A549 (cell line): ENCODE data around the gene PPP4R3A.

ENCODE experiments used
- CHD2 ChIP-seq: fragments of 150-350 bp; IDR thresholded peaks from 2 replicates; pipeline ENCODE4 v1.6.1; 2014; ENCODE audit warnings: low read length; ENCODE audit not compliant: partially characterized antibody
- EHMT2 ChIP-seq: fragments of 200-600 bp; sonication (generic); IDR thresholded peaks from 2 replicates; pipeline ENCODE4 v1.6.1; 2016; ENCODE audit warnings: antibody characterized with exemption, low read depth, mild to moderate bottlenecking, moderate library complexity
- EP300 ChIP-seq, 2 experiments: fragments of >200 bp; sonication (Bioruptor Twin); formaldehyde crosslinking; IDR thresholded peaks; 2 replicates in 1 of 2; 3 replicates in 1 of 2; pipeline ENCODE4 v1.6.1; 2016 to 2017
- FOSL2 ChIP-seq, 2 experiments: fragments of 450-650 bp in 1 of 2; fragments of >200 bp in 1 of 2; sonication (Bioruptor Twin) in 1 of 2; formaldehyde crosslinking; IDR thresholded peaks; 2 replicates each; pipeline versions ENCODE4 v1.5.0 to v1.6.1; 2016 to 2020; ENCODE audit warnings: mild to moderate bottlenecking in 1 of 2, moderate library complexity in 1 of 2
- MAZ ChIP-seq: fragments of 150-350 bp; IDR thresholded peaks from 2 replicates; pipeline ENCODE4 v1.6.1; 2014; ENCODE audit warnings: antibody characterized with exemption, low read depth, low read length, borderline replicate concordance
- SREBF2 ChIP-seq: fragments of 450-650 bp; IDR thresholded peaks from 2 replicates; pipeline ENCODE4 v1.6.1; 2014; ENCODE audit warnings: mild to moderate bottlenecking, moderate library complexity
- TF ChIP-seq, protein P1 (sequence below): IDR thresholded peaks from 2 replicates; pipeline ENCODE4 v1.6.1; 2012
- TF ChIP-seq, protein P2 (sequence below): fragments of >200 bp; sonication (Bioruptor Twin); formaldehyde crosslinking; IDR thresholded peaks from 3 replicates; pipeline ENCODE4 v1.5.1; 2016

DNA sequence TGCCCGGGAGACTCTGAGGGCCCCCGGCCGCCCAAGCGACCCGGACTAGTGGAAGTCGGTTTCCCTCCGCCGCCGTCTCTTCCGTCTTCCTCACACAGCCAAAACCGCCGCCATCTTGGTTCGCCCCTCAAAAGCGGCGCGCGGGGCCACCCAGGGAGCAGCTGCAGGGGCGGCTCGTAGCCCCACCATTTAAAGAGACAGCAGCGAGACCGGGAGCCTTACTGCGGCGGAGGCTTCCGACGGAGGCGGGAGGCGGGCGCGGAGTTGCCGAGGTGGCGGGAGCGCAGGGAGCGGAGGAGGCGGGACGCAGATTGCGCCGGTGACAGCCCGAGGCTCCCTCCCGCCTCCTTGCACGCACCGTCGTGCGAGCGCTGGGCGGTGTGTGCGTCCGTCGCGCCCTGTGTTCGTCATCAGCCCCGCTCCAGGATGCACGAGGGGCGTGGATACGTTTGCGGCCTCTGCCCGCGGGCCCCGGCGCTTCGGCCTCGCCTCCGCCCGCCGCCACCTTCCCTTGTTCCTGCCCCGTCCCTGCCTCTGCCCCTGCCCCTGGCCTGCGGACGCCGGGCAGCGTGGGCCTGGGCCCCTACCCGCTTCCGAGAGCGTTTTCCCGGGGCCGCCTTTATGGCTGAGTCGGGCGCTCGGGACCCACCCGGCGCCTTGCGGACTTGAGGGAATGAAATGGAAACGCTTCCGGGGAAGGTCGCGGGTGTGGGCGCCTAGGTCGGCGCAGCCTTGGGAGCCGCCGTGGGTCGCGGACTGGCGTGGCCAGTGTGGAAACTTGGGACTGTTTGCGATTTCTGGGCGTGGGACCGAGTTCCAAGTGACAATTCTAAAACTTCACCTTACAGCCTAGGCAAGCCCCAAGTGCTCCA lies at the start of gene PPP4R3A:
- TF ChIP-seq, protein P1, sequence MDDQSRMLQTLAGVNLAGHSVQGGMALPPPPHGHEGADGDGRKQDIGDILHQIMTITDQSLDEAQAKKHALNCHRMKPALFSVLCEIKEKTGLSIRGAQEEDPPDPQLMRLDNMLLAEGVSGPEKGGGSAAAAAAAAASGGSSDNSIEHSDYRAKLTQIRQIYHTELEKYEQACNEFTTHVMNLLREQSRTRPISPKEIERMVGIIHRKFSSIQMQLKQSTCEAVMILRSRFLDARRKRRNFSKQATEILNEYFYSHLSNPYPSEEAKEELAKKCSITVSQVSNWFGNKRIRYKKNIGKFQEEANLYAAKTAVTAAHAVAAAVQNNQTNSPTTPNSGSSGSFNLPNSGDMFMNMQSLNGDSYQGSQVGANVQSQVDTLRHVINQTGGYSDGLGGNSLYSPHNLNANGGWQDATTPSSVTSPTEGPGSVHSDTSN: peak; percentile 44
- TF ChIP-seq FOSL2 (IDR thresholded peaks at IDR 0.05): no peak
- no peak for TF ChIP-seq FOSL2 (CRISPR knock-in tag; IDR thresholded peaks at IDR 0.05)
- no peak for TF ChIP-seq MAZ
- TF ChIP-seq EP300 (IDR thresholded peaks at IDR 0.05): no peak
- TF ChIP-seq, protein P2, sequence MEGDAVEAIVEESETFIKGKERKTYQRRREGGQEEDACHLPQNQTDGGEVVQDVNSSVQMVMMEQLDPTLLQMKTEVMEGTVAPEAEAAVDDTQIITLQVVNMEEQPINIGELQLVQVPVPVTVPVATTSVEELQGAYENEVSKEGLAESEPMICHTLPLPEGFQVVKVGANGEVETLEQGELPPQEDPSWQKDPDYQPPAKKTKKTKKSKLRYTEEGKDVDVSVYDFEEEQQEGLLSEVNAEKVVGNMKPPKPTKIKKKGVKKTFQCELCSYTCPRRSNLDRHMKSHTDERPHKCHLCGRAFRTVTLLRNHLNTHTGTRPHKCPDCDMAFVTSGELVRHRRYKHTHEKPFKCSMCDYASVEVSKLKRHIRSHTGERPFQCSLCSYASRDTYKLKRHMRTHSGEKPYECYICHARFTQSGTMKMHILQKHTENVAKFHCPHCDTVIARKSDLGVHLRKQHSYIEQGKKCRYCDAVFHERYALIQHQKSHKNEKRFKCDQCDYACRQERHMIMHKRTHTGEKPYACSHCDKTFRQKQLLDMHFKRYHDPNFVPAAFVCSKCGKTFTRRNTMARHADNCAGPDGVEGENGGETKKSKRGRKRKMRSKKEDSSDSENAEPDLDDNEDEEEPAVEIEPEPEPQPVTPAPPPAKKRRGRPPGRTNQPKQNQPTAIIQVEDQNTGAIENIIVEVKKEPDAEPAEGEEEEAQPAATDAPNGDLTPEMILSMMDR: no peak
- TF ChIP-seq CHD2: no peak
- TF ChIP-seq SREBF2: no peak
- no peak for TF ChIP-seq EHMT2
